Mesendoderm (in vitro differentiated cells): Measurements from ENCODE around the gene TNFRSF12A.

Source experiments
- DNase-seq: peaks from one replicate; pipeline ENCODE4 v3.0.0; 2013
- H2AK5ac ChIP-seq: 2 replicates; pipeline ENCODE4 v1.6.1; 2013; ENCODE audit warnings: low read length, inconsistent platforms
- H2BK120ac ChIP-seq: 2 replicates; pipeline ENCODE4 v1.6.1; 2013; ENCODE audit warnings: low read depth, mild to moderate bottlenecking, low read length, moderate library complexity, mixed read lengths
- H2BK15ac ChIP-seq: replicated peaks from 2 replicates; pipeline ENCODE4 v1.6.1; 2013; ENCODE audit warnings: low read depth, mild to moderate bottlenecking, moderate library complexity
- H2BK5ac ChIP-seq: 2 replicates; pipeline ENCODE4 v1.6.1; 2013; ENCODE audit warnings: low read length, inconsistent platforms
- H3K18ac ChIP-seq: 2 replicates; pipeline ENCODE4 v1.6.1; 2013; ENCODE audit warnings: mild to moderate bottlenecking, low read length, mixed read lengths
- H3K23ac ChIP-seq: one replicate; pipeline ENCODE4 v1.6.1; 2013; ENCODE audit warnings: low read length
- H3K27ac ChIP-seq: 2 replicates; pipeline ENCODE4 v1.5.1; 2013; ENCODE audit warnings: low read depth, mild to moderate bottlenecking, inconsistent platforms, low read length, moderate library complexity
- H3K27me3 ChIP-seq: 2 replicates; pipeline ENCODE4 v1.6.1; 2013; ENCODE audit warnings: low read length, control low read depth, mild to moderate bottlenecking, inconsistent platforms; ENCODE audit not compliant: insufficient read depth, poor library complexity
- H3K36me3 ChIP-seq: 2 replicates; pipeline ENCODE4 v1.6.1; 2013; ENCODE audit warnings: low read length, inconsistent platforms; ENCODE audit not compliant: control insufficient read depth, insufficient read depth
- H3K4ac ChIP-seq: one replicate; pipeline ENCODE4 v1.6.1; 2013; ENCODE audit warnings: low read depth, mild to moderate bottlenecking, low read length, moderate library complexity
- H3K4me1 ChIP-seq: 2 replicates; pipeline ENCODE4 v1.6.1; 2013; ENCODE audit warnings: low read depth, low read length, inconsistent platforms; ENCODE audit not compliant: control insufficient read depth
- H3K4me2 ChIP-seq: 2 replicates; pipeline ENCODE4 v1.6.1; 2013; ENCODE audit warnings: low read length
- H3K4me3 ChIP-seq: 2 replicates; pipeline ENCODE4 v1.5.1; 2013; ENCODE audit warnings: mild to moderate bottlenecking, low read length
- H3K56ac ChIP-seq: one replicate; pipeline ENCODE4 v1.6.1; 2013; ENCODE audit warnings: low read length
- H3K79me1 ChIP-seq: 2 replicates; pipeline ENCODE4 v1.6.1; 2013; ENCODE audit warnings: low read length, inconsistent platforms
- H3K79me2 ChIP-seq: 2 replicates; pipeline ENCODE4 v1.6.1; 2013; ENCODE audit warnings: mild to moderate bottlenecking, low read length; ENCODE audit not compliant: control insufficient read depth, insufficient read depth
- H3K9ac ChIP-seq: 2 replicates; pipeline ENCODE4 v1.6.1; 2013; ENCODE audit warnings: low read length, inconsistent platforms
- H4K5ac ChIP-seq: one replicate; pipeline ENCODE4 v1.6.1; 2013; ENCODE audit warnings: low read length
- H4K8ac ChIP-seq: one replicate; pipeline ENCODE4 v1.6.1; 2013; ENCODE audit warnings: low read depth, mild to moderate bottlenecking, control low read depth, low read length, moderate library complexity
- WGBS: extraction: QIAGEN DNeasy Blood & Tissue Kit; methylation state at CpG from one replicate; pipeline ENCODE4 v1.1.7; 2013; ENCODE audit warnings: low lambda C conversion rate, missing lambda C conversion rate; ENCODE audit not compliant: insufficient coverage; ENCODE audit errors: extremely low coverage; 5-methylcytosine and 5-hydroxymethylcytosine counted together

Gene TNFRSF12A

GRCh38 chr16:2982402-2982801, 37.8 kb upstream of the TNFRSF12A start:
- Histone ChIP-seq H3K36me3 (peaks cover 2% of the 10 kb centered on the region), H3K23ac (no peak overlapping the region), H3K79me1 (peaks cover 10% of the 10 kb centered on the region), H3K27me3 (no peaks in the 10 kb centered on the region), H3K4me2 (no peak overlapping the region), H2BK15ac (no peak overlapping the region), H2BK120ac (no peak overlapping the region), H3K4me1 (peaks cover 2% of the 10 kb centered on the region), H3K4me3 (no peak overlapping the region), H3K9ac (no peak overlapping the region), H2BK5ac (no peak overlapping the region), H3K4ac (no peak overlapping the region), H3K18ac (no peak overlapping the region), H3K79me2 (peaks cover 11% of the 10 kb centered on the region), H3K27ac (no peak overlapping the region), H2AK5ac (no peak overlapping the region), H4K8ac (no peak overlapping the region), H4K5ac (no peak overlapping the region), H3K56ac (peak overlapping the region; percentile 44)
- WGBS = no CpG with 5 or more reads among the region's 5 CpGs
- DNase-seq = no peak

- Histone ChIP-seq H4K5ac (no peak overlapping the region), H2AK5ac (no peak overlapping the region), H2BK120ac (no peak overlapping the region), H3K79me2 (peaks cover 7% of the 10 kb centered on the region), H3K4me2 (no peak overlapping the region), H3K27me3 (no peaks in the 10 kb centered on the region), H2BK5ac (no peak overlapping the region), H3K4me3 (no peak overlapping the region), H3K27ac (no peak overlapping the region), H3K4ac (no peak overlapping the region), H3K9ac (peak overlapping the region; percentile 42), H3K18ac (no peak overlapping the region), H3K56ac (peak overlapping the region; percentile 60), H3K79me1 (peaks cover 6% of the 10 kb centered on the region), H3K36me3 (no peaks in the 10 kb centered on the region), H3K23ac (no peak overlapping the region), H3K4me1 (peaks cover 2% of the 10 kb centered on the region), H4K8ac (no peak overlapping the region), H2BK15ac (no peak overlapping the region)
- no CpG with 5 or more reads among the region's 42 CpGs for WGBS
- DNase-seq = peak; percentile 89
Observed at GRCh38 chr16:2983706-2984136, 36.4 kb upstream of the TNFRSF12A start.

- no peak overlapping the region for H4K8ac ChIP-seq
- WGBS = no CpG with 5 or more reads among the region's 9 CpGs
- no peak overlapping the region for H3K23ac ChIP-seq
- H3K4me3 ChIP-seq = no peak overlapping the region
- no peak overlapping the region for H2AK5ac ChIP-seq
- H3K79me1 ChIP-seq = no peaks in the 10 kb centered on the region
- H3K27me3 ChIP-seq = no peaks in the 10 kb centered on the region
- no peak overlapping the region for H3K4ac ChIP-seq
- H3K36me3 ChIP-seq = no peaks in the 10 kb centered on the region
- H2BK15ac ChIP-seq = no peak overlapping the region
- no peak overlapping the region for H2BK5ac ChIP-seq
- no peak overlapping the region for H2BK120ac ChIP-seq
- no peaks in the 10 kb centered on the region for H3K79me2 ChIP-seq
- H3K27ac ChIP-seq = no peak overlapping the region
- no peak for DNase-seq
- H3K56ac ChIP-seq = peak overlapping the region; percentile 15
- no peak overlapping the region for H3K4me2 ChIP-seq
- no peak overlapping the region for H3K9ac ChIP-seq
- no peak overlapping the region for H4K5ac ChIP-seq
- H3K4me1 ChIP-seq = peaks cover 2% of the 10 kb centered on the region
- no peak overlapping the region for H3K18ac ChIP-seq
Observed at GRCh38 chr16:2985462-2985861, 34.7 kb upstream of the TNFRSF12A start.

GRCh38 chr16:2985893-2986355, 34.2 kb upstream of the TNFRSF12A start:
- WGBS = no CpG with 5 or more reads among the region's 15 CpGs
- Histone ChIP-seq H3K23ac (no peak overlapping the region), H3K4me1 (peaks cover 2% of the 10 kb centered on the region), H4K8ac (no peak overlapping the region), H3K36me3 (no peaks in the 10 kb centered on the region), H2BK120ac (no peak overlapping the region), H3K56ac (peak overlapping the region; percentile 15), H2BK15ac (no peak overlapping the region), H3K79me2 (no peaks in the 10 kb centered on the region), H3K79me1 (no peaks in the 10 kb centered on the region), H3K9ac (no peak overlapping the region), H3K18ac (no peak overlapping the region), H3K4me2 (no peak overlapping the region), H2AK5ac (no peak overlapping the region), H3K4ac (no peak overlapping the region), H3K4me3 (no peak overlapping the region), H2BK5ac (no peak overlapping the region), H4K5ac (no peak overlapping the region), H3K27me3 (no peaks in the 10 kb centered on the region), H3K27ac (no peak overlapping the region)
- no peak for DNase-seq

- H2AK5ac ChIP-seq = no peak overlapping the region
- H3K4me3 ChIP-seq = no peak overlapping the region
- no peak overlapping the region for H3K4me2 ChIP-seq
- H3K27ac ChIP-seq = no peak overlapping the region
- H3K4me1 ChIP-seq = peaks cover 2% of the 10 kb centered on the region
- H2BK15ac ChIP-seq = no peak overlapping the region
- H2BK120ac ChIP-seq = no peak overlapping the region
- no peak overlapping the region for H3K23ac ChIP-seq
- H3K79me2 ChIP-seq = no peaks in the 10 kb centered on the region
- no peak overlapping the region for H3K4ac ChIP-seq
- DNase-seq = no peak
- no peak overlapping the region for H3K18ac ChIP-seq
- WGBS = no CpG with 5 or more reads among the region's 17 CpGs
- H3K9ac ChIP-seq = no peak overlapping the region
- no peak overlapping the region for H3K56ac ChIP-seq
- no peaks in the 10 kb centered on the region for H3K79me1 ChIP-seq
- H2BK5ac ChIP-seq = no peak overlapping the region
- no peaks in the 10 kb centered on the region for H3K27me3 ChIP-seq
- no peaks in the 10 kb centered on the region for H3K36me3 ChIP-seq
- H4K5ac ChIP-seq = no peak overlapping the region
- H4K8ac ChIP-seq = no peak overlapping the region
Observed at GRCh38 chr16:2986623-2987188, 33.5 kb upstream of the TNFRSF12A start.

- no peak overlapping the region for H2BK15ac ChIP-seq
- H3K36me3 ChIP-seq = no peaks in the 10 kb centered on the region
- WGBS = no CpG with 5 or more reads among the region's 9 CpGs
- H2BK120ac ChIP-seq = no peak overlapping the region
- H2AK5ac ChIP-seq = no peak overlapping the region
- H3K56ac ChIP-seq = no peak overlapping the region
- H3K4me3 ChIP-seq = no peak overlapping the region
- no peaks in the 10 kb centered on the region for H3K4me1 ChIP-seq
- H3K79me2 ChIP-seq = no peaks in the 10 kb centered on the region
- DNase-seq = no peak
- H3K23ac ChIP-seq = no peak overlapping the region
- no peak overlapping the region for H3K18ac ChIP-seq
- H3K79me1 ChIP-seq = no peaks in the 10 kb centered on the region
- no peak overlapping the region for H3K9ac ChIP-seq
- H3K27me3 ChIP-seq = no peaks in the 10 kb centered on the region
- no peak overlapping the region for H4K5ac ChIP-seq
- H3K27ac ChIP-seq = no peak overlapping the region
- H4K8ac ChIP-seq = no peak overlapping the region
- no peak overlapping the region for H3K4me2 ChIP-seq
- H3K4ac ChIP-seq = no peak overlapping the region
- H2BK5ac ChIP-seq = no peak overlapping the region
Observed at GRCh38 chr16:2987286-2987685, 32.9 kb upstream of the TNFRSF12A start.
